Measurements from ENCODE around the gene GPHN. TPM values are rescaled to one million over a fixed set of nuclear protein-coding genes. Genes with fewer than 3 reads are reported as not detected.

GPHN gene
- total and polyA plus RNA-seq, 2 of the 8 experiments (the other 6 are each of a cell fraction or from before 2014, with no cell fraction given): 6.0 to 16.0 TPM

- no peak overlapping the region for H3K23ac ChIP-seq (ENCODE audit: insufficient read length)
- no peaks in the 10 kb centered on the region for H3K9me3 ChIP-seq (ENCODE audit: insufficient read depth in 2 of 2, low read depth in 1 of 2, low read length in 1 of 2)
- no peak overlapping the region for H4K5ac ChIP-seq (ENCODE audit: insufficient read length, low read depth, low read length)
- H2BK120ac ChIP-seq (replicated peaks; ENCODE audit: low read depth, low read length): no peak overlapping the region
- no peak overlapping the region for H3K4me3 ChIP-seq (ENCODE audit: extremely low read depth in 1 of 4, insufficient read depth in 2 of 4, low read depth in 3 of 4, low read length in 4 of 4)
- 88% methylated on average over 2 of the region's 2 CpGs; no CpG with 5 or more reads in 1 of the 2 experiments for WGBS, 2 experiments (ENCODE audit: extremely low coverage in 1 of 2, insufficient coverage in 1 of 2, insufficient read length in 1 of 2, insufficient replicate concordance in 2 of 2, low coverage in 1 of 2, low lambda C conversion rate in 2 of 2, missing lambda C conversion rate in 1 of 2)
- peaks cover 0 to 2% (median 0%) of the 10 kb centered on the region in 4 experiments; a peak in 1 of 7 replicates for H3K4me1 ChIP-seq (replicated peaks in 1 of 4; ENCODE audit: control insufficient read depth in 3 of 4, insufficient read depth in 4 of 4, low read length in 3 of 4)
- no peak overlapping the region for H2AK5ac ChIP-seq (ENCODE audit: low read depth, low read length)
- no peak overlapping the region for H3K9ac ChIP-seq (replicated peaks in 1 of 4; ENCODE audit: extremely low read depth in 1 of 4, low read depth in 3 of 4, low read length in 3 of 4)
- no peak overlapping the region for H4K8ac ChIP-seq (ENCODE audit: extremely low read depth, insufficient read depth, low read length)
- no peak overlapping the region for H2BK5ac ChIP-seq (ENCODE audit: low read depth, low read length)
- no peaks in the 10 kb centered on the region for H3K79me1 ChIP-seq (ENCODE audit: low read depth, low read length)
- H3K56ac ChIP-seq (replicated peaks; ENCODE audit: insufficient read length, low read depth, low read length): no peak overlapping the region
- H2BK20ac ChIP-seq (ENCODE audit: low read length): no peak overlapping the region
- H4K20me1 ChIP-seq (replicated peaks in 1 of 2; ENCODE audit: control insufficient read depth in 1 of 2, insufficient read depth in 2 of 2, low read length in 2 of 2): no peaks in the 10 kb centered on the region
- ChIA-PET POLR2A (ENCODE audit: partially characterized antibody) (no interaction called here), CTCF (ENCODE audit: partially characterized antibody) (interaction anchor here (0.8 to 2.1 kb wide), 3 partner anchors 17 to 20 kb away, joined by 3 to 8 read pairs (median 4); no protein-coding TSS in a partner anchor)
- no peaks in the 10 kb centered on the region; a peak in 1 of 4 replicates for H3K79me2 ChIP-seq (ENCODE audit: control insufficient read depth in 1 of 2, insufficient read depth in 2 of 2, low read length in 2 of 2)
- FAIRE-seq (no peak), DNase-seq (ENCODE audit: low read depth in 1 of 2, low spot score in 2 of 2) (no peak)
- H2BK15ac ChIP-seq (ENCODE audit: low read length): no peak overlapping the region
- TF ChIP-seq USF2 (IDR thresholded peaks at IDR 0.05; ENCODE audit: low read length): no peak
- TF ChIP-seq GABPA (IDR thresholded peaks at IDR 0.05; ENCODE audit: borderline replicate concordance, insufficient read depth, low read length): no peak
- TF ChIP-seq SP4 (IDR thresholded peaks at IDR 0.05; ENCODE audit: low read length): no peak
- no peak for TF ChIP-seq SAP30 (IDR thresholded peaks at IDR 0.05; ENCODE audit: insufficient read depth, insufficient replicate concordance, low read length)
- TF ChIP-seq CTCF (IDR thresholded peaks at IDR 0.05; ENCODE audit: control extremely low read depth in 1 of 3, insufficient read depth in 1 of 3, low read depth in 1 of 3, low read length in 3 of 3): no peak
- H3K14ac ChIP-seq (ENCODE audit: insufficient read length): no peak overlapping the region
- H3K27ac ChIP-seq (ENCODE audit: low read depth, low read length): no peak overlapping the region
- no peaks in the 10 kb centered on the region for H3K23me2 ChIP-seq (ENCODE audit: low read depth, low read length)
- no peak overlapping the region for H3K18ac ChIP-seq (ENCODE audit: extremely low read depth, low read length)
- H3K27me3 ChIP-seq (replicated peaks in 1 of 4; ENCODE audit: control insufficient read depth in 3 of 4, extremely low read depth in 1 of 4, insufficient read depth in 3 of 4, low read length in 3 of 4): no peaks in the 10 kb centered on the region
- H3K36me3 ChIP-seq (ENCODE audit: control insufficient read depth in 2 of 4, insufficient read depth in 4 of 4, low read length in 3 of 4): no peaks in the 10 kb centered on the region; a peak in 1 of 8 replicates
- H2AFZ ChIP-seq (ENCODE audit: low read length): no peak overlapping the region
- H4K91ac ChIP-seq (replicated peaks; ENCODE audit: insufficient read length, low read length): no peak overlapping the region
- H3K4me2 ChIP-seq (ENCODE audit: insufficient read depth in 1 of 2, low read depth in 2 of 2, low read length in 2 of 2): no peak overlapping the region
- no peak overlapping the region for H3K4ac ChIP-seq (replicated peaks; ENCODE audit: insufficient read length, low read depth, low read length)
- H2BK12ac ChIP-seq (ENCODE audit: low read depth, low read length): no peak overlapping the region
Measured at GRCh38 chr14:66641861-66642635, 134.1 kb downstream of the GPHN start.

Data from H1 (cell line).